Lower leg skin (tissue), 4 donors: ENCODE measurements around the gene MTG1. TPM values are rescaled to one million over a fixed set of nuclear protein-coding genes. Genes with fewer than 3 reads are reported as not detected.

ENCODE experiments used
- DNase-seq, 2 donors: peaks; one replicate each; pipeline ENCODE4 v3.0.0-alpha.2; 2019; ENCODE audit warnings: low spot score in 2 of 2
- H3K4me3 ChIP-seq: fragments of 200-600 bp; sonication (generic); 2 replicates; pipeline ENCODE4 v1.5.1; 2017; ENCODE audit warnings: mild to moderate bottlenecking, low read depth; ENCODE audit not compliant: poor library complexity, severe bottlenecking
- POLR2A ChIP-seq, 2 donors: fragments of 450-650 bp; IDR thresholded peaks; one replicate each; pipeline ENCODE4 v1.6.1; 2016 to 2017; ENCODE audit warnings: antibody characterized with exemption in 2 of 2, mild to moderate bottlenecking in 1 of 2, moderate library complexity in 1 of 2
- WGBS, 2 donors: methylation state at CpG; one replicate each; pipeline ENCODE4 v1.1.5; 2018; 5-methylcytosine and 5-hydroxymethylcytosine counted together
- intact Hi-C: fragments of 100-400 bp; cut with DNase I; formaldehyde crosslinking; loops from one replicate; pipeline ENCODE4 v1.15.0; 2023; ENCODE audit warnings: low total_unique reads
- total RNA-seq, 4 donors: library from RNA; depleted of rRNA; stranded (reverse); fragments of >200 nt; gene quantifications; one replicate each; pipeline ENCODE4 v1.1.0, GENCODE V29; 2016
- TF ChIP-seq, protein P1 (sequence below), 3 donors: fragments of 450-650 bp; IDR thresholded peaks; one replicate each; pipeline ENCODE4 v1.5.1; 2016; ENCODE audit warnings: antibody characterized with exemption in 3 of 3, mild to moderate bottlenecking in 3 of 3, moderate library complexity in 2 of 3

Gene MTG1
- total RNA-seq, 4 donors from 2014 or later: 16.4 to 36.0 (median 25.6) TPM

GRCh38 chr10:133397938-133398337 is 4.0 kb downstream of the MTG1 start:
- TF ChIP-seq, protein P1, sequence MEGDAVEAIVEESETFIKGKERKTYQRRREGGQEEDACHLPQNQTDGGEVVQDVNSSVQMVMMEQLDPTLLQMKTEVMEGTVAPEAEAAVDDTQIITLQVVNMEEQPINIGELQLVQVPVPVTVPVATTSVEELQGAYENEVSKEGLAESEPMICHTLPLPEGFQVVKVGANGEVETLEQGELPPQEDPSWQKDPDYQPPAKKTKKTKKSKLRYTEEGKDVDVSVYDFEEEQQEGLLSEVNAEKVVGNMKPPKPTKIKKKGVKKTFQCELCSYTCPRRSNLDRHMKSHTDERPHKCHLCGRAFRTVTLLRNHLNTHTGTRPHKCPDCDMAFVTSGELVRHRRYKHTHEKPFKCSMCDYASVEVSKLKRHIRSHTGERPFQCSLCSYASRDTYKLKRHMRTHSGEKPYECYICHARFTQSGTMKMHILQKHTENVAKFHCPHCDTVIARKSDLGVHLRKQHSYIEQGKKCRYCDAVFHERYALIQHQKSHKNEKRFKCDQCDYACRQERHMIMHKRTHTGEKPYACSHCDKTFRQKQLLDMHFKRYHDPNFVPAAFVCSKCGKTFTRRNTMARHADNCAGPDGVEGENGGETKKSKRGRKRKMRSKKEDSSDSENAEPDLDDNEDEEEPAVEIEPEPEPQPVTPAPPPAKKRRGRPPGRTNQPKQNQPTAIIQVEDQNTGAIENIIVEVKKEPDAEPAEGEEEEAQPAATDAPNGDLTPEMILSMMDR (IDR thresholded peaks at IDR 0.05): no peak
- TF ChIP-seq POLR2A (IDR thresholded peaks at IDR 0.05): no peak
- 97% methylated on average over 7 of the region's 7 CpGs for WGBS, 2 donors
- DNase-seq: peak in 1 of 2 donors; percentile 50
- no peak overlapping the region for H3K4me3 ChIP-seq
- intact Hi-C loops: no loop called here

DNA sequence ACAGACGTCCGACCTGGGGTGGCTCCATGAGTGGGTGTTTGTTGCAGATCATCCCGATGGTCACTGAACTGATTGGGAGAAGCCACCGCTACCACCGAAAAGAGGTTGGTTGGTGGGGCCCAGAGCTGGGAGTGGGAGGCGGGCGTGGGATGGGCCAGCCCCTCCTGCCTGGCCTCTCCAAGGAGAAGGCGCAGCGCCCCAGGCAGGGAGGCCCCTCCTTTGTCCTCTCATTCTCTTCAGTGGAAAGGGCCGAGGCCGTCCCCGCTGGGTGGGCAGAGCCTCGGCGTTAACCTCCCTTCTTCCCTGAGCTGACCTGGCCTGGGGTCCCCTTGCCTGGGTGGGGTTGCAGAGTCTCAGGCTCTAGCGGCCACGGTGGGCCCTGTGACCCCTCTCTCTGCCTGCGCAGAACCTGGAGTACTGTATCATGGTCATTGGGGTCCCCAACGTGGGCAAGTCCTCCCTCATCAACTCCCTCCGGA is 5.2 kb downstream of the MTG1 start:
- TF ChIP-seq, protein P1 (IDR thresholded peaks at IDR 0.05): no peak
- no peak for TF ChIP-seq POLR2A (IDR thresholded peaks at IDR 0.05)
- 94 to 96% methylated on average over 19 of the region's 19 CpGs for WGBS, 2 donors
- no peak overlapping the region for H3K4me3 ChIP-seq
- intact Hi-C loops: no loop called here
- DNase-seq: peak in 1 of 2 donors; percentile 74

GRCh38 chr10:133400624-133401424 is 6.9 kb downstream of the MTG1 start:
- no peak overlapping the region for H3K4me3 ChIP-seq
- peak; percentile 8 to 65 for DNase-seq
- no peak for TF ChIP-seq POLR2A (IDR thresholded peaks at IDR 0.05)
- TF ChIP-seq, protein P1 (IDR thresholded peaks at IDR 0.05): no peak
- WGBS, 2 donors: 82 to 88% methylated on average over 10 of the region's 10 CpGs
- intact Hi-C loops: no loop called here

- peak in 1 of 2 donors; percentile 70 for DNase-seq
- WGBS, 2 donors: 94 to 98% methylated on average over 12 of the region's 12 CpGs
- intact Hi-C loops: no loop called here
- TF ChIP-seq POLR2A (IDR thresholded peaks at IDR 0.05): no peak
- TF ChIP-seq, protein P1 (IDR thresholded peaks at IDR 0.05): no peak
- no peak overlapping the region for H3K4me3 ChIP-seq
Measured at GRCh38 chr10:133401500-133401899, 7.5 kb downstream of the MTG1 start.

- 97 to 99% methylated on average over 14 to 18 of the region's 21 CpGs for WGBS, 2 donors
- intact Hi-C loops: no loop called here
- H3K4me3 ChIP-seq: no peak overlapping the region
- peak in 1 of 2 donors; percentile 85 for DNase-seq
- no peak for TF ChIP-seq POLR2A (IDR thresholded peaks at IDR 0.05)
- TF ChIP-seq, protein P1 (IDR thresholded peaks at IDR 0.05): no peak
Measured at GRCh38 chr10:133401981-133402725, 8.2 kb downstream of the MTG1 start.
